Activated CD4-positive, CD25-positive, alpha-beta regulatory T cell treated with anti-CD3 and anti-CD28 coated beads, Interleukin-2, amount 50 U/mL, for 16 hours (primary cell): Measurements from ENCODE around the gene C5AR2.
"Not testable (repeated sequence)": the region's sequence is repeated elsewhere in the genome, so short reads cannot be mapped to it uniquely, and the experiment has no call there.

ENCODE experiments used
- DNase-seq: peaks from one replicate; pipeline ENCODE4 v3.0.0-alpha.2; 2020; ENCODE audit warnings: low read depth, low spot score

C5AR2 gene

GRCh38 chr19:47387623-47388022 lies 55.6 kb downstream of the C5AR2 start:
- not testable (repeated sequence) for DNase-seq

- not testable (repeated sequence) for DNase-seq
Measured at GRCh38 chr19:47388721-47389120, 56.7 kb downstream of the C5AR2 start.

- no peak for DNase-seq
Measured at GRCh38 chr19:47389150-47389556, 57.2 kb downstream of the C5AR2 start.

GRCh38 chr19:47390533-47391488 lies 58.8 kb downstream of the C5AR2 start:
- no peak for DNase-seq

GRCh38 chr19:47391510-47392223 lies 59.7 kb downstream of the C5AR2 start:
- peak; percentile 51 for DNase-seq
